ENCODE measurements around the gene RAPGEF6. TPM values are rescaled to one million over a fixed set of nuclear protein-coding genes. Genes with fewer than 3 reads are reported as not detected.
"Not testable (repeated sequence)": the region's sequence is repeated elsewhere in the genome, so short reads cannot be mapped to it uniquely, and the experiment has no call there.

Gene RAPGEF6
- polyA plus RNA-seq, 1 donor from 2014 or later = 121 TPM

GRCh38 chr5:131627207-131627865, 7.7 kb downstream of the RAPGEF6 start:
- peaks cover 39% of the 10 kb centered on the region for H3K79me2 ChIP-seq (replicated peaks; ENCODE audit: insufficient read depth, low read length)
- H3K4me2 ChIP-seq (ENCODE audit: low read length) = no peak overlapping the region
- H3K9ac ChIP-seq (ENCODE audit: low read length) = no peak overlapping the region
- H3K27me3 ChIP-seq (ENCODE audit: insufficient read depth, low read depth, low read length) = no peaks in the 10 kb centered on the region
- H3K36me3 ChIP-seq (ENCODE audit: insufficient read depth, low read length) = no peaks in the 10 kb centered on the region
- no peak overlapping the region for H2AFZ ChIP-seq (ENCODE audit: low read depth, low read length)
- H3F3A ChIP-seq (ENCODE audit: insufficient read depth, low read length, poor library complexity, severe bottlenecking) = no peaks in the 10 kb centered on the region
- no peaks in the 10 kb centered on the region for H3K9me3 ChIP-seq (ENCODE audit: low read length)
- H3K27ac ChIP-seq (ENCODE audit: low read length) = no peak overlapping the region
- no peaks in the 10 kb centered on the region for H4K20me1 ChIP-seq (ENCODE audit: insufficient read depth)
- H3K9me2 ChIP-seq (ENCODE audit: insufficient read depth, low read length) = no peaks in the 10 kb centered on the region
- TF ChIP-seq TAF1 (IDR thresholded peaks at IDR 0.05; ENCODE audit: low read depth) = no peak
- no peak for TF ChIP-seq SMC3 (conservative IDR thresholded peaks at IDR 0.05; ENCODE audit: poor library complexity)
- no peak for TF ChIP-seq REST (IDR thresholded peaks at IDR 0.05; ENCODE audit: borderline replicate concordance)
- no peak for TF ChIP-seq EZH2 (IDR thresholded peaks at IDR 0.05; ENCODE audit: borderline replicate concordance, insufficient read depth, low read length, poor library complexity, severe bottlenecking)
- TF ChIP-seq RAD21 (conservative IDR thresholded peaks at IDR 0.05) = no peak
- TF ChIP-seq MXI1 (conservative IDR thresholded peaks at IDR 0.05; ENCODE audit: poor library complexity, severe bottlenecking) = no peak
- TF ChIP-seq EP300 (conservative IDR thresholded peaks at IDR 0.05; ENCODE audit: poor library complexity, severe bottlenecking) = no peak
- TF ChIP-seq, protein P1, sequence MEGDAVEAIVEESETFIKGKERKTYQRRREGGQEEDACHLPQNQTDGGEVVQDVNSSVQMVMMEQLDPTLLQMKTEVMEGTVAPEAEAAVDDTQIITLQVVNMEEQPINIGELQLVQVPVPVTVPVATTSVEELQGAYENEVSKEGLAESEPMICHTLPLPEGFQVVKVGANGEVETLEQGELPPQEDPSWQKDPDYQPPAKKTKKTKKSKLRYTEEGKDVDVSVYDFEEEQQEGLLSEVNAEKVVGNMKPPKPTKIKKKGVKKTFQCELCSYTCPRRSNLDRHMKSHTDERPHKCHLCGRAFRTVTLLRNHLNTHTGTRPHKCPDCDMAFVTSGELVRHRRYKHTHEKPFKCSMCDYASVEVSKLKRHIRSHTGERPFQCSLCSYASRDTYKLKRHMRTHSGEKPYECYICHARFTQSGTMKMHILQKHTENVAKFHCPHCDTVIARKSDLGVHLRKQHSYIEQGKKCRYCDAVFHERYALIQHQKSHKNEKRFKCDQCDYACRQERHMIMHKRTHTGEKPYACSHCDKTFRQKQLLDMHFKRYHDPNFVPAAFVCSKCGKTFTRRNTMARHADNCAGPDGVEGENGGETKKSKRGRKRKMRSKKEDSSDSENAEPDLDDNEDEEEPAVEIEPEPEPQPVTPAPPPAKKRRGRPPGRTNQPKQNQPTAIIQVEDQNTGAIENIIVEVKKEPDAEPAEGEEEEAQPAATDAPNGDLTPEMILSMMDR (IDR thresholded peaks at IDR 0.05; ENCODE audit: poor library complexity, severe bottlenecking) = no peak
- no peak for TF ChIP-seq POLR2AphosphoS5 (IDR thresholded peaks at IDR 0.05)
- H3K4me3 ChIP-seq (ENCODE audit: low read length) = no peak overlapping the region

- Histone ChIP-seq H3K9me3 (ENCODE audit: low read length) (no peaks in the 10 kb centered on the region), H3K36me3 (ENCODE audit: insufficient read depth, low read length) (no peaks in the 10 kb centered on the region), H3K9me2 (ENCODE audit: insufficient read depth, low read length) (no peaks in the 10 kb centered on the region), H3K4me3 (ENCODE audit: low read length) (no peak overlapping the region), H3K27ac (ENCODE audit: low read length) (no peak overlapping the region), H3K9ac (ENCODE audit: low read length) (no peak overlapping the region), H3F3A (ENCODE audit: insufficient read depth, low read length, poor library complexity, severe bottlenecking) (no peaks in the 10 kb centered on the region), H2AFZ (ENCODE audit: low read depth, low read length) (no peak overlapping the region), H3K27me3 (ENCODE audit: insufficient read depth, low read depth, low read length) (no peaks in the 10 kb centered on the region), H4K20me1 (ENCODE audit: insufficient read depth) (no peaks in the 10 kb centered on the region), H3K79me2 (replicated peaks; ENCODE audit: insufficient read depth, low read length) (peaks cover 43% of the 10 kb centered on the region), H3K4me2 (ENCODE audit: low read length) (no peak overlapping the region)
- TF ChIP-seq REST (IDR thresholded peaks at IDR 0.05; ENCODE audit: borderline replicate concordance) = no peak
- TF ChIP-seq MXI1 (conservative IDR thresholded peaks at IDR 0.05; ENCODE audit: poor library complexity, severe bottlenecking) = no peak
Observed at GRCh38 chr5:131622633-131623032, 12.4 kb downstream of the RAPGEF6 start.

DNA sequence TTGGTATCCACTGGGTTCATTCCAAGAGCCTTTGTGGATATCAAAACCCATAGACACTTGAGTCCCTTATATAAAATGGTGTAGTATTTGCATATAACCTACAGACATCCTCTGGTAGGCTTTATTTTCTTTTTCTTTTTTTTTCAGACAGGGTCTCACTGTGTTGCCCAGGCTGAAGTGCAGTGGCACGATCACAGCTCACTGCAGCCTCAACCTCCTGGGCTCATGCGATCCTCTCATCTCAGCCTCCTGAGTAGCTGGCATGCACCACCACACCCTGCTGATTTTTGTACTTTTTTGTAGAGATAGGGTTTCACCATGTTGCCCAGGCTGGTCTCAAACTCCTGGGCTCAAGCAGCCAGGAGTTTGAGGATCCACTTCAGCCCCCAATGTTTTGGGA, 13.9 kb downstream of the RAPGEF6 start:
- peaks cover 42% of the 10 kb centered on the region for H3K79me2 ChIP-seq (replicated peaks; ENCODE audit: insufficient read depth, low read length)
- H3K27me3 ChIP-seq (ENCODE audit: insufficient read depth, low read depth, low read length); H3K36me3 ChIP-seq (ENCODE audit: insufficient read depth, low read length); H3K27ac ChIP-seq (ENCODE audit: low read length); H2AFZ ChIP-seq (ENCODE audit: low read depth, low read length); H3K9me3 ChIP-seq (ENCODE audit: low read length); H3K9ac ChIP-seq (ENCODE audit: low read length); H4K20me1 ChIP-seq (ENCODE audit: insufficient read depth); H3F3A ChIP-seq (ENCODE audit: insufficient read depth, low read length, poor library complexity, severe bottlenecking); H3K9me2 ChIP-seq (ENCODE audit: insufficient read depth, low read length); H3K4me2 ChIP-seq (ENCODE audit: low read length); H3K4me3 ChIP-seq (ENCODE audit: low read length): not testable (repeated sequence)

All from neural cell (in vitro differentiated cells).